Measurements from ENCODE around the gene FAM89B.

The FAM89B gene

GRCh38 chr11:65555693-65556231 is 16.6 kb upstream of the FAM89B start:
- Histone ChIP-seq H2AFZ (ENCODE audit: low read depth) (no peak overlapping the region), H3K27me3 (ENCODE audit: insufficient read depth, low read depth) (no peaks in the 10 kb centered on the region), H3K79me2 (ENCODE audit: insufficient read depth, low read depth) (no peaks in the 10 kb centered on the region), H3K4me1 (ENCODE audit: low read depth, poor library complexity, severe bottlenecking) (peaks cover 74% of the 10 kb centered on the region), H3K36me3 (ENCODE audit: insufficient read depth) (no peaks in the 10 kb centered on the region), H3K9ac (no peak overlapping the region), H4K20me1 (ENCODE audit: insufficient read depth) (no peaks in the 10 kb centered on the region), H3K4me3 (IDR thresholded peaks at IDR 0.05; ENCODE audit: insufficient read depth, low read depth, low read length) (no peak overlapping the region), H3K27ac (no peak overlapping the region), H3K4me2 (no peak overlapping the region; the same call in 1 of the 2 replicates)
- no peak for TF ChIP-seq CTCF (conservative IDR thresholded peaks at IDR 0.05; ENCODE audit: low read depth, low read length)

- Histone ChIP-seq H3K9ac (no peak overlapping the region), H3K27ac (no peak overlapping the region), H3K4me1 (ENCODE audit: low read depth, poor library complexity, severe bottlenecking) (peaks cover 68% of the 10 kb centered on the region), H3K4me2 (no peak overlapping the region), H4K20me1 (ENCODE audit: insufficient read depth) (no peaks in the 10 kb centered on the region), H3K27me3 (ENCODE audit: insufficient read depth, low read depth) (no peaks in the 10 kb centered on the region), H3K36me3 (ENCODE audit: insufficient read depth) (no peaks in the 10 kb centered on the region), H3K79me2 (ENCODE audit: insufficient read depth, low read depth) (no peaks in the 10 kb centered on the region), H2AFZ (ENCODE audit: low read depth) (no peak overlapping the region), H3K4me3 (IDR thresholded peaks at IDR 0.05; ENCODE audit: insufficient read depth, low read depth, low read length) (no peak overlapping the region)
- no peak for TF ChIP-seq CTCF (conservative IDR thresholded peaks at IDR 0.05; ENCODE audit: low read depth, low read length)
Measured at GRCh38 chr11:65556470-65557279, 15.7 kb upstream of the FAM89B start.

GRCh38 chr11:65557280-65558001 is 14.9 kb upstream of the FAM89B start:
- Histone ChIP-seq H3K36me3 (ENCODE audit: insufficient read depth) (no peaks in the 10 kb centered on the region), H3K27ac (no peak overlapping the region), H3K79me2 (ENCODE audit: insufficient read depth, low read depth) (no peaks in the 10 kb centered on the region), H3K9ac (no peak overlapping the region), H3K4me1 (ENCODE audit: low read depth, poor library complexity, severe bottlenecking) (peaks cover 60% of the 10 kb centered on the region), H3K4me2 (no peak overlapping the region), H4K20me1 (ENCODE audit: insufficient read depth) (no peaks in the 10 kb centered on the region), H3K4me3 (IDR thresholded peaks at IDR 0.05; ENCODE audit: insufficient read depth, low read depth, low read length) (no peak overlapping the region), H2AFZ (ENCODE audit: low read depth) (no peak overlapping the region), H3K27me3 (ENCODE audit: insufficient read depth, low read depth) (no peaks in the 10 kb centered on the region)
- no peak for TF ChIP-seq CTCF (conservative IDR thresholded peaks at IDR 0.05; ENCODE audit: low read depth, low read length)

- peaks cover 54% of the 10 kb centered on the region for H3K4me1 ChIP-seq (ENCODE audit: low read depth, poor library complexity, severe bottlenecking)
- no peak for TF ChIP-seq CTCF (conservative IDR thresholded peaks at IDR 0.05; ENCODE audit: low read depth, low read length)
- peak within 1 kb of the TSS; percentile 52; the same call in 1 of the 2 replicates for H3K9ac ChIP-seq
- H3K79me2 ChIP-seq (ENCODE audit: insufficient read depth, low read depth): no peaks in the 10 kb centered on the region
- H4K20me1 ChIP-seq (ENCODE audit: insufficient read depth): no peaks in the 10 kb centered on the region
- no peaks in the 10 kb centered on the region for H3K36me3 ChIP-seq (ENCODE audit: insufficient read depth)
- H3K27ac ChIP-seq: no peak within 1 kb of the TSS
- H2AFZ ChIP-seq (ENCODE audit: low read depth): peak within 1 kb of the TSS; percentile 59
- H3K4me3 ChIP-seq (IDR thresholded peaks at IDR 0.05; ENCODE audit: insufficient read depth, low read depth, low read length): no peak within 1 kb of the TSS
- H3K27me3 ChIP-seq (ENCODE audit: insufficient read depth, low read depth): no peaks in the 10 kb centered on the region
- peak within 1 kb of the TSS; percentile 63 for H3K4me2 ChIP-seq
Measured at GRCh38 chr11:65558002-65558929, 14.1 kb upstream of the FAM89B start, which contains the start of gene LTBP3. Gene LTBP3 (minus strand): TSS chr11:65558359. CDS start chr11:65557959, 400 bp downstream.

All from KMS-11 (cell line).